H9 (cell line): Measurements from ENCODE around the gene PHF1. TPM values are rescaled to one million over a fixed set of nuclear protein-coding genes. Genes with fewer than 3 reads are reported as not detected.

Source experiments
- DNase-seq: peaks from one replicate; pipeline ENCODE4 v3.0.0-alpha.2; 2017
- H2AFZ ChIP-seq: one replicate; pipeline ENCODE4 v1.6.1; 2013; ENCODE audit warnings: mild to moderate bottlenecking, low read length, control low read depth, moderate library complexity
- H2AK5ac ChIP-seq: 2 replicates; pipeline ENCODE4 v1.6.1; 2013; ENCODE audit warnings: low read length, control low read depth, mixed read lengths; ENCODE audit not compliant: insufficient read length
- H2BK120ac ChIP-seq: one replicate; pipeline ENCODE4 v1.6.1; 2013; ENCODE audit warnings: low read depth, mild to moderate bottlenecking, low read length, control low read depth, inconsistent platforms; ENCODE audit not compliant: poor library complexity, severe bottlenecking
- H2BK12ac ChIP-seq: 2 replicates; pipeline ENCODE4 v1.6.1; 2013; ENCODE audit warnings: low read length, control low read depth, mixed read lengths, low read depth; ENCODE audit not compliant: insufficient read length
- H2BK15ac ChIP-seq: 2 replicates; pipeline ENCODE4 v1.6.1; 2013; ENCODE audit warnings: low read depth, low read length, control low read depth
- H2BK20ac ChIP-seq: one replicate; pipeline ENCODE4 v1.6.1; 2013; ENCODE audit warnings: low read depth, mild to moderate bottlenecking, low read length, control low read depth, inconsistent platforms; ENCODE audit not compliant: poor library complexity, severe bottlenecking
- H2BK5ac ChIP-seq: 2 replicates; pipeline ENCODE4 v1.6.1; 2013; ENCODE audit warnings: low read length, control low read depth, mixed read lengths; ENCODE audit not compliant: insufficient read length
- H3K14ac ChIP-seq: 2 replicates; pipeline ENCODE4 v1.6.1; 2013; ENCODE audit warnings: low read length, control low read depth; ENCODE audit not compliant: insufficient read depth
- H3K18ac ChIP-seq: 2 replicates; pipeline ENCODE4 v1.6.1; 2013; ENCODE audit warnings: low read depth, mild to moderate bottlenecking, mixed read lengths, low read length, control low read depth; ENCODE audit not compliant: insufficient read length
- H3K23ac ChIP-seq: 2 replicates; pipeline ENCODE4 v1.6.1; 2013; ENCODE audit warnings: low read length, control low read depth, mixed read lengths, low read depth; ENCODE audit not compliant: insufficient read length
- H3K23me2 ChIP-seq: 2 replicates; pipeline ENCODE4 v1.6.1; 2013; ENCODE audit warnings: low read depth, mild to moderate bottlenecking, mixed read lengths, low read length, control low read depth; ENCODE audit not compliant: insufficient read length, poor library complexity, severe bottlenecking
- H3K27ac ChIP-seq: 2 replicates; pipeline ENCODE4 v1.5.1; 2013; ENCODE audit warnings: low read length, control low read depth, mixed read lengths, low read depth; ENCODE audit not compliant: insufficient read length
- H3K27me3 ChIP-seq: 2 replicates; pipeline ENCODE4 v1.6.1; 2013; ENCODE audit warnings: low read length, control low read depth, inconsistent platforms; ENCODE audit not compliant: insufficient read depth
- H3K4ac ChIP-seq: 2 replicates; pipeline ENCODE4 v1.6.1; 2013; ENCODE audit warnings: low read depth, mild to moderate bottlenecking, control low read depth, inconsistent platforms, low read length, moderate library complexity
- H3K4me1 ChIP-seq: 2 replicates; pipeline ENCODE4 v1.6.1; 2013; ENCODE audit warnings: low read length, control low read depth, inconsistent platforms; ENCODE audit not compliant: insufficient read depth
- H3K4me2 ChIP-seq: 2 replicates; pipeline ENCODE4 v1.6.1; 2013; ENCODE audit warnings: low read length, control low read depth, mixed read lengths; ENCODE audit not compliant: insufficient read length, insufficient read depth
- H3K56ac ChIP-seq: 2 replicates; pipeline ENCODE4 v1.6.1; 2013; ENCODE audit warnings: low read depth, mild to moderate bottlenecking, mixed read lengths, low read length, control low read depth; ENCODE audit not compliant: insufficient read length
- H3K79me1 ChIP-seq: 2 replicates; pipeline ENCODE4 v1.6.1; 2013; ENCODE audit warnings: low read depth, mild to moderate bottlenecking, moderate library complexity, low read length, control low read depth, inconsistent platforms; ENCODE audit not compliant: insufficient read depth, poor library complexity, severe bottlenecking
- H3K79me2 ChIP-seq: 2 replicates; pipeline ENCODE4 v1.6.1; 2013; ENCODE audit warnings: low read length, control low read depth, inconsistent platforms; ENCODE audit not compliant: insufficient read depth
- H3K9ac ChIP-seq: 2 replicates; pipeline ENCODE4 v1.6.1; 2013; ENCODE audit warnings: low read length, control low read depth, mixed read lengths; ENCODE audit not compliant: insufficient read length; ENCODE audit errors: extremely low read depth
- H3K9me3 ChIP-seq: one replicate; pipeline ENCODE4 v1.6.1; 2013; ENCODE audit warnings: low read depth, low read length, inconsistent platforms; ENCODE audit not compliant: control insufficient read depth
- H3T11ph ChIP-seq: one replicate; pipeline ENCODE4 v1.6.1; 2013; ENCODE audit warnings: mild to moderate bottlenecking, low read length, control low read depth, inconsistent platforms
- H4K20me1 ChIP-seq: one replicate; pipeline ENCODE4 v1.6.1; 2013; ENCODE audit not compliant: control insufficient read depth, insufficient read length, insufficient read depth
- H4K5ac ChIP-seq: 2 replicates; pipeline ENCODE4 v1.6.1; 2013; ENCODE audit warnings: low read depth, mild to moderate bottlenecking, mixed read lengths, low read length, control low read depth; ENCODE audit not compliant: insufficient read length
- H4K8ac ChIP-seq: replicated peaks from 2 replicates; pipeline ENCODE4 v1.6.1; 2013; ENCODE audit warnings: low read length, control low read depth, mixed read lengths, low read depth; ENCODE audit not compliant: insufficient read length
- H4K91ac ChIP-seq: 2 replicates; pipeline ENCODE4 v1.6.1; 2013; ENCODE audit warnings: low read depth, mild to moderate bottlenecking, moderate library complexity, mixed read lengths, low read length, control low read depth; ENCODE audit not compliant: insufficient read length
- H3K27ac Mint-ChIP-seq, 3 experiments: 2 replicates in 2 of 3; 3 replicates in 1 of 3; pipeline ENCODE4 v1.8.0; 2020 to 2021; ENCODE audit warnings: mixed read lengths in 3 of 3, mild to moderate bottlenecking in 1 of 3, moderate library complexity in 1 of 3
- H3K27me3 Mint-ChIP-seq: 2 replicates; pipeline ENCODE4 v1.8.0; 2021; ENCODE audit warnings: low read depth, mild to moderate bottlenecking, moderate library complexity, mixed read lengths
- H3K36me3 Mint-ChIP-seq, 3 experiments: 2 replicates in 2 of 3; 3 replicates in 1 of 3; pipeline ENCODE4 v1.8.0; 2020 to 2021; ENCODE audit warnings: low read depth in 3 of 3, mixed read lengths in 3 of 3; ENCODE audit not compliant: insufficient read depth in 1 of 3
- H3K4me1 Mint-ChIP-seq, 2 experiments: 2 replicates each; pipeline ENCODE4 v1.8.0; 2020; ENCODE audit warnings: mixed read lengths in 2 of 2
- H3K4me3 Mint-ChIP-seq, 2 experiments: 2 replicates in 1 of 2; 3 replicates in 1 of 2; pipeline ENCODE4 v1.8.0; 2020 to 2021; ENCODE audit warnings: mild to moderate bottlenecking in 2 of 2, mixed read lengths in 2 of 2, moderate library complexity in 1 of 2
- H3K9me3 Mint-ChIP-seq, 2 experiments: 2 replicates in 1 of 2; 3 replicates in 1 of 2; pipeline ENCODE4 v1.8.0; 2020; ENCODE audit warnings: mild to moderate bottlenecking in 2 of 2, mixed read lengths in 2 of 2, moderate library complexity in 1 of 2
- WGBS: extraction: QIAGEN DNeasy Blood & Tissue Kit; methylation state at CpG from one replicate; pipeline ENCODE4 v1.1.7; 2013; ENCODE audit warnings: missing lambda C conversion rate, low lambda C conversion rate, mixed read lengths; ENCODE audit not compliant: insufficient read length; ENCODE audit errors: extremely low coverage; 5-methylcytosine and 5-hydroxymethylcytosine counted together
- total RNA-seq: library from RNA; stranded (reverse); gene quantifications from 2 replicates; pipeline ENCODE4 v1.2.1, GENCODE V29; 2021
- TF ChIP-seq, protein P1 (sequence below): fragments of 200-600 bp; sonication (generic); conservative IDR thresholded peaks from 3 replicates; pipeline ENCODE4 v1.8.0; 2021; ENCODE audit warnings: antibody characterized with exemption, mild to moderate bottlenecking

Gene PHF1
- total RNA-seq, 1 experiment from 2014 or later: 56.8 TPM

DNA sequence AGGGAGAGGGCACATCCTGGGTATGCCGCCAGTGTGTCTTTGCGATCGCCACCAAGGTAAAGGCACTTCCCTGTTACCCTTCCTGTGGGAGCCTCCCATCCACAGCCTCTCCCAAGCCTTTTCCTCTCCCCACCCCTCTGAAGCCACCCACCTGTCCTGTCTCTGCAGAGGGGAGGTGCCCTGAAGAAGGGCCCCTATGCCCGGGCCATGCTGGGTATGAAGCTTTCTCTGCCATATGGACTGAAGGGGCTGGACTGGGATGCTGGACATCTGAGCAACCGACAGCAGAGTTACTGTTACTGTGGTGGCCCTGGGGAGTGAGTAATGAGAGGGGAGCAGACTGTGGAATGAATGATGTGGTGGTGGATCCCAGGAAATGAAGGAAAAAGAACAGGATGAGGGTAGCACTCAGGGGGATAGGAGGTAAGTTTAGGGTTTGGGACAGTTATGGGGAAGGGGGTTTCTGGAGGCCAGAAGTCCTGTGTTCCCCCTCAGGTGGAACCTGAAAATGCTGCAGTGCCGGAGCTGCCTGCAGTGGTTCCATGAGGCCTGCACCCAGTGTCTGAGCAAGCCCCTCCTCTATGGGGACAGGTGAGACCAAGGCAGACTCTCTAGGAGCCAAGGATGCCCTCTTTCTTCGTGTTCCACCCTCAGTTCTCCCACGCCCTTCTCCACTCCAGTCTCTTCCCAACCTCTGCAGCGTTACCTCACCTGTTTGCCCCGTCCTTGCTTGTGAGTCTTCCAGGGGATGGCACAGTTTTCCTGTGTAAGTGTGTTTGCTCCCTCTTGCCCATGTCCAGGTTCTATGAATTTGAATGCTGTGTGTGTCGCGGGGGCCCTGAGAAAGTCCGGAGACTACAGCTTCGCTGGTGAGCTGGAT, 2.7 kb downstream of the PHF1 start:
- no peak overlapping the region for H3K27ac ChIP-seq
- no peak overlapping the region for H3K14ac ChIP-seq
- no peak overlapping the region for H3K9ac ChIP-seq

More for the DNA sequence above, 2.7 kb downstream of the PHF1 start:
- WGBS: no CpG with 5 or more reads among the region's 14 CpGs
- no peaks in the 10 kb centered on the region for H3K9me3 Mint-ChIP-seq
- H3K27me3 Mint-ChIP-seq: peaks cover 1% of the 10 kb centered on the region
- H3K27ac Mint-ChIP-seq: peak overlapping the region in 2 of 3 experiments; percentile 10 to 58; a peak in 4 of 7 replicates
- DNase-seq: no peak
- no peak overlapping the region for H3K23ac ChIP-seq
- no peak overlapping the region for H2BK20ac ChIP-seq
- no peak overlapping the region for H3K4me2 ChIP-seq
- H2BK5ac ChIP-seq: no peak overlapping the region
- H3K9me3 ChIP-seq: no peaks in the 10 kb centered on the region
- H3K4me1 Mint-ChIP-seq: peaks cover 38 to 54% of the 10 kb centered on the region in 2 experiments
- H2BK12ac ChIP-seq: no peak overlapping the region
- H3K4ac ChIP-seq: no peak overlapping the region
- no peak overlapping the region for H2AK5ac ChIP-seq
- H3K36me3 Mint-ChIP-seq: peaks cover 30 to 59% (median 54%) of the 10 kb centered on the region in 3 experiments
- no peaks in the 10 kb centered on the region for H4K20me1 ChIP-seq
- H3K18ac ChIP-seq: no peak overlapping the region
- no peak overlapping the region for H4K8ac ChIP-seq
- H3K56ac ChIP-seq: no peak overlapping the region
- H3K4me1 ChIP-seq: no peaks in the 10 kb centered on the region
- TF ChIP-seq, protein P1, sequence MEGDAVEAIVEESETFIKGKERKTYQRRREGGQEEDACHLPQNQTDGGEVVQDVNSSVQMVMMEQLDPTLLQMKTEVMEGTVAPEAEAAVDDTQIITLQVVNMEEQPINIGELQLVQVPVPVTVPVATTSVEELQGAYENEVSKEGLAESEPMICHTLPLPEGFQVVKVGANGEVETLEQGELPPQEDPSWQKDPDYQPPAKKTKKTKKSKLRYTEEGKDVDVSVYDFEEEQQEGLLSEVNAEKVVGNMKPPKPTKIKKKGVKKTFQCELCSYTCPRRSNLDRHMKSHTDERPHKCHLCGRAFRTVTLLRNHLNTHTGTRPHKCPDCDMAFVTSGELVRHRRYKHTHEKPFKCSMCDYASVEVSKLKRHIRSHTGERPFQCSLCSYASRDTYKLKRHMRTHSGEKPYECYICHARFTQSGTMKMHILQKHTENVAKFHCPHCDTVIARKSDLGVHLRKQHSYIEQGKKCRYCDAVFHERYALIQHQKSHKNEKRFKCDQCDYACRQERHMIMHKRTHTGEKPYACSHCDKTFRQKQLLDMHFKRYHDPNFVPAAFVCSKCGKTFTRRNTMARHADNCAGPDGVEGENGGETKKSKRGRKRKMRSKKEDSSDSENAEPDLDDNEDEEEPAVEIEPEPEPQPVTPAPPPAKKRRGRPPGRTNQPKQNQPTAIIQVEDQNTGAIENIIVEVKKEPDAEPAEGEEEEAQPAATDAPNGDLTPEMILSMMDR: no peak
- H3T11ph ChIP-seq: no peak overlapping the region
- H3K27me3 ChIP-seq: no peaks in the 10 kb centered on the region
- no peak overlapping the region for H4K5ac ChIP-seq
- peaks cover 10% of the 10 kb centered on the region; the same call in 1 of the 2 replicates for H3K79me2 ChIP-seq
- no peak overlapping the region for H2BK15ac ChIP-seq
- no peak overlapping the region for H4K91ac ChIP-seq
- H2AFZ ChIP-seq: no peak overlapping the region
- H3K4me3 Mint-ChIP-seq: peak overlapping the region; percentile 61 to 76; a peak in 3 of 5 replicates
- no peaks in the 10 kb centered on the region for H3K79me1 ChIP-seq
- peaks cover 23% of the 10 kb centered on the region for H3K23me2 ChIP-seq
- H2BK120ac ChIP-seq: no peak overlapping the region
